GM19023 (cell line): ENCODE data around the gene SLC1A3.

Source experiments
- ATAC-seq: cut with Tn5 transposase; IDR thresholded peaks from one replicate; pipeline ENCODE4 v1.9.1; 2021; ENCODE audit warnings: mild to moderate bottlenecking, moderate library complexity; ENCODE audit not compliant: unreplicated experiment

Gene SLC1A3

DNA sequence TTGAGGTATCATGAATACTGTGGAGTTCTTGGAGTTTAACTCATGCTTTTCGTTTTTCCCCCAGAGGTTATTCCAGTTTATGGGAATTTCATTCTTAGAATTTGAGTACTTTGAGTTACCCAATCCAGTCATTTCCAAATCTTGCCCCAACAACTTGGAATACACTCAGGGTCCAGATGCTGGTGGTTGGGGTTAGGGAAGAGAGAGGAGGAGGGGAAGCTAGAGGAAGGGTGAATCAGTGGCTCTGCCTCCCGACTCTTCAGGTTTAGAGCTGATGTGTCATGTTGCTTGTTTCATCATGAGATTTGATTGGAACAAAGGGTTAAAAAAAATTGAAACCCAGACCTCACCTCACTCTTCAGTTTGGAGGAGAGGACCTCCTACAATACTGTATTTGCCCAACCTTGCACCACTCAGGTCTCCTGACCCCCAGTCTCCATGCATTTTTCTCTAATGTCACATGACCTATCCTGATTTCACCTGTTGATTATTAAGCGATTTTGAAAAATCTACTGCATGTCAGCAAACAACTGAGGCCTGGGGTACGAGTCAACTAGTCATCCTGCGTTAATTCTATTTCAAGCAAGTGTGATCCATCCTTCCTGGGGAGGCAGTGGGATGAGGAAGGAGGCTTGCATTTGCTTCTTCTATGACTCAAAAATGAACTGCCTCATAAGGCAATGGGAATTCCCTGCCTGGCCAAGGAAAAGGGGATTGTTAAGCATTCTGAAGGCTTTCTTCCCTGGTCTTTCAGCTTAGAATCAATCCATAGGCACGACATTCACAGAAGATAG lies 6.2 kb upstream of the SLC1A3 start:
- no peak for ATAC-seq

GRCh38 chr5:36600917-36601527 lies 5.4 kb upstream of the SLC1A3 start:
- ATAC-seq, result no peak

DNA sequence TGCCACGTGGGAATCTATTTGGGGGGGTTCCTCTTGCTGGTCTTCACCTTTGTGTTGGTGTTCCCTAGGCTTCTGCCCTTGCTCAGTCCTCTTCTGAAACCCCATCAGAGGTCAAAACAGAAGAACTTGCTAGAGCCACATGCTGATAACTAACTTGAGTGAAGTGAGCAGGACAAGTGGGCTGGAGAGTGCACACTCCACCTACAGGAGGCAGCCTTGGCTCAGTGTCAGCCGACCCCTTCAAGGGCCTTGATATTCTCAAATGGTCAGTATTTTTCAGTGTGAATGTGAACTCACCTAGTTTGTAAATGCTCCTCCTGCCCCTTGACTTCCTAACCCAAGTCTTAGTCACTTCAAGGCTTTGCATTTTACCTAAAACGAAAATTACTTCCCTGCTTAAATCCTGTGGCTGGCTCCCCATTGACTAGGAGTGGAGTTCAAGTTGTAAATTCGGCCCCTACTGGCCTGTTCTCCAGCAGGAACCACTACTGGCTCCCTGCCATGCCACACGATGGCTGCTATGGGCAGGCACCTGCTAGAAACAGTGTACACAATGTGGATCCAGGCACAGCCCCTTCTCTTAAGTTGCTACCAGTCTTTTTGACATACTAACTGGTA lies 3.6 kb upstream of the SLC1A3 start:
- ATAC-seq, result no peak

DNA sequence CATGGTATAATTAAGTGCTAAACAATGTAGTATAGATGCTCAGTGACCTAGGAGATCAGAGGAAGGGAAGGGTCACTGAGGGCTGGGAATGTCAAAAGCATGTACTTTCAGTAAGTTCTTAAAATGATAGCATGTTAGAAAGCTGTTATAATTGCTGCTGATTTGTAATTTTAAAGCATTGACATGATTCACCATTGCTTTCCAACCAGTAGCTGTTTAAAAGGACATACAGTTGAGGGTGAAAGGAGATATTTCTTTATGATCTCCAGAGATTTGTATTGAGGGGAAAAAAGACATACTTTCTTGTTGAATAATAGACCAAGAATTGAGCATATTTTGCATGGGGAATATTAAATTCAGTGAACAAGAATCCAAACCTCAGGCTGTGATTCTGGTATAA lies 1.2 kb upstream of the SLC1A3 start:
- ATAC-seq, result no peak

- ATAC-seq, result no peak
Observed at GRCh38 chr5:36606036-36606427, 374 bp upstream of the SLC1A3 start.

DNA sequence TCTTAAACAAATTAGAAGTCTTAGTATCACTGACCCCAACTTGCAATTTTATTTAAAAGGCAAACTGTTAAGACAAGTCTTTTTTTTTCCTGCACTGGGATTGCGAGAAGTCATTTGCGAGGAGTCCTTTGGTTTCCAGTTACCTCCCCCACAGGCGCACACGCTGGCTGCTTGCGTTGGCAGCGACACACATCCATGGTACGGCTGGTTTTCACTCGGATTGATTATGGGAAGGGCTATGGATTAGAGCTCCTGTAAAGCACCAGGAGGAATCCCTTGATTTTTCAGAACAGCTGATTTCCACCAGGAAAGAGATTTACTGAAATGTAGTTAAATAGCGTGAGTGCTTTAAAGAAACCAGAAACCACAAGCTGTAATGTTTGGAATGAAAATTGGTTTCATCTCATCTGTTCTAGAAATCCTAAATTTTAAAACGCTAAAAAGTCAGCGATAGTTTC lies 737 bp downstream of the SLC1A3 start:
- no peak for ATAC-seq

DNA sequence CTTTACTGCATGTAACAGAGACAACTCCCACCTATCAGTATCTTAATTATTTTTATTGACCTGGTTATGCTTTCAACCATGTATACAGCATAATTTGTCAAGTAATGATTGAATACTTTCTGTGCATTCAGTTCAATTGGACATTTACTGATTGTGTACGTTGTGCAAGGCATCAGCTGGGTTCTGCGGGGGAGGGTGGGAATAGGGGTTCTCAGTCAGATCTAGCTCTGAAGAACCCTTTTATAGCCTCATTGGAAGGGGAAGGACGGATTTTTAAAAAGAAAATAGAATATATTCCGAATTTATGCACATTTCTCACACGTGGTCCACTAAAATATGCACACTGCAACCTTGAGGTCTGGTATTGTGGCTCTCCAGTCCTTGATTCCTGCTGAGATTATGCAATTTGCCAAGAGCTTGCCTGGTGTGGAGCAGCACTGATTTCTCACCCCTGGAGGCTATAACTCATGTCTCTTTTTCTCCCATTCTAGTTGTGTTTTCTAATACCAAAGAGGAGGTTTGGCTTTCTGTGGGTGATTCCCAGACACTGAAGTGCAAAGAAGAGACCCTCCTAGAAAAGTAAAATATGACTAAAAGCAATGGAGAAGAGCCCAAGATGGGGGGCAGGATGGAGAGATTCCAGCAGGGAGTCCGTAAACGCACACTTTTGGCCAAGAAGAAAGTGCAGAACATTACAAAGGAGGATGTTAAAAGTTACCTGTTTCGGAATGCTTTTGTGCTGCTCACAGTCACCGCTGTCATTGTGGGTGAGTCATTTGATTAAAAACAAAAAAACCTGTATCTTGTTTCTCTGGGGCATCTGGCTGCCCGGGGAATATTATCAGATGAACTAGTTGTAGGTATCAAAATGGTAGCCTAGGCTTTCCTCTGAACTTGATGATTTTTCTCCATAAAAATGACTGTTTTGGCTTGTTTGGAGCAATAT lies 1.7 kb downstream of the SLC1A3 start:
- no peak for ATAC-seq

DNA sequence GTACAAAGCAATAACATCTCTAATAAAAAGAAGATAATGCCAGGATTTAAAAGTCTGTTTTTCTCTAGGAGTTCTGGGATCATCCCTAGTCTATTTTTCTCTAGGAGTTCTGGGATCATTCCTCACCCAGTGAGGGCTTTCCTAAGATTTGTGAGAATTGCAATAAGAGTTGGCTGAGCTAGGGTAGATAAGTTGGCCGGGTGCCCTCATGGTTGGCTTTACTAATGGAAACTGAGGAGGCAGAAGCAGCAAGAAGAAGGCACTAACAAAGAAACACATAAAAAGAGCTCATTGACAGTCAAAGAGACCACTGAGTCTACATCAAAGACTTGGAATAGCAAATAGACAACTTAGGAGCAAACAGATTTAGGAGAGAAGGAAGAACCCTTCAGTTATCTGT lies 4.2 kb downstream of the SLC1A3 start:
- ATAC-seq, result no peak

DNA sequence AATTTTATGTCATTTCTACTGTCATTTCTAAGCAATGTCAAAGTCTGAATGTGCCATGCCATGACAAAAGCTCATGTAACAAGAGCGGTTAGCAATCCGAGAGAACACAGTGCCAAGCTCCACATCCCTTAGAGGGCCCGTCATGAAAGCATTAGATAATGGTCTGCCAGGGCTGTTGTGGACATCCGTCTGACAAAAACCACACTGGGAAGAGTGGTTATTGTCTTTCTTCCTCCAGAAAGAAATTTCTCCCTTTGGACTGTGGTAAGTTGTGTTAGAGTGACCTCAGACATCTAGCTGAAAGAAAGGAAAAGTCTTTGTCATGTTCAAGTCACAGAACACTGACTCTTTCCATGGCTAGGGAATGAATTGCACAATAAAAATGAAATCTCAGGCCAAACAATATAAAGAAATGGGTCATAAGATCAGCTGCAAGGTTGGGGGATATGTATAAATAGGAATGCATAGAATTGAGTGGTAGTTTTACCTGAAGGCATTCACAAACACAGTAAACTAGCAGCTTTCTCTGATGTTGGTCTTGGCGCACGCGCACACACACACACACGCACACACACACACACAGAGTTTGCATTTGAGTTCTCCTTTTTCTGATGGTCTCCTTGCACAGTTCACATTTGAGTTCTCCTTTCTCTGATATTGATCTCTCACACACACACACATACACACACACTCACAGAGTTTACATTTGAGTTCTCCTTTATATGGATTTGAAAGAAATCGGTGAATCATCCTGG lies 5.3 kb downstream of the SLC1A3 start:
- ATAC-seq, result no peak

DNA sequence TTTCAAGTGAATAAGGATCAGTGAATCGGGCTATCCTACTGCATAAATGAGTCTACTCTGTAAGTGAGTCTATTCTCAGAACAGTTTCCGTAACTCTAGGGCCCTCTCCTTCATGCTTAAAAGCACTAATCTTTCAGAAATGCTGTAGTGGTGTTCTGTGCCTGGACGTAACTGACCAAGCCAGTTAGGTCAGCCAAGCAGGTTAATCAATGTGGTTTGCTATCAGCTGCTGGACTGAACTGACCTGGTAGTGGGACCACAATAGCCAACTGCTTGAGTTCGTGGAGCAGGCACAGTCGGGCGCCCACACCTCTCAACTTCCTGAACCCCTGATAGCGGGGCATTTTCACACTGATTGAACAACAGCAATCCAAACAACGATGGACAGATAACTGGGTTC lies 6.8 kb downstream of the SLC1A3 start:
- no peak for ATAC-seq

GRCh38 chr5:36613771-36614656 lies 7.6 kb downstream of the SLC1A3 start:
- ATAC-seq, result no peak

DNA sequence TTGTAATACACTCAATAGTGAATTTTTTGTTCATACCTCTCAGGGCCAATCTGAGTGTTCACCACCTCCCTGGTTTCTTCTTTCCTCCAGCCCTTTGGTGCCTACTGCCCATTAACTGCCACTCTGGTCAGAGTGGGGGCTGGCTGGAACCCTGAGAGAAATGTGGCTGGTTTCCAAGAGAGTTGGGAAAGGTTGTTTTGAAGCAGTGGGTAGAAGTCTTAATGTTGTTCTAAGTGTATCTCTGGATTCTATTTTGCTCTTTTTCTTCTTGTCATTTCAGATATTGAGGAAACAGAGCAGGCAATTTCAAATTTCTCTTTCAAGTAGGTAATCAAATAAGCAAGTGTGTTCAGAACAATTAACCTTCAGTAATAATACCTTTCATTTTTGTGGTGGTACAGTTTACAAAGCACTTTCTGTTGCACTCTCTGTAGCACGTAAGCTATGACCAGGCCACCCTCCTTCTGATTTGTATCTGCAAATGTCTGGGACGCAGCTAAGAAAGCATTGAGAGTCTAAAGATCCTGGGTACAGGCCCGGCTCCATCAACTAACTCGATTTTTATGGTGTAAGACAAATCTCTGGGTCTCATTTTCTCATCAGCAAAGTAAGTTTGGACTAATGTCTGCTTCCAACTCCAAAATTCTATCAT lies 8.4 kb downstream of the SLC1A3 start:
- no peak for ATAC-seq

GRCh38 chr5:36619012-36619635 lies 12.7 kb downstream of the SLC1A3 start:
- ATAC-seq, result no peak

DNA sequence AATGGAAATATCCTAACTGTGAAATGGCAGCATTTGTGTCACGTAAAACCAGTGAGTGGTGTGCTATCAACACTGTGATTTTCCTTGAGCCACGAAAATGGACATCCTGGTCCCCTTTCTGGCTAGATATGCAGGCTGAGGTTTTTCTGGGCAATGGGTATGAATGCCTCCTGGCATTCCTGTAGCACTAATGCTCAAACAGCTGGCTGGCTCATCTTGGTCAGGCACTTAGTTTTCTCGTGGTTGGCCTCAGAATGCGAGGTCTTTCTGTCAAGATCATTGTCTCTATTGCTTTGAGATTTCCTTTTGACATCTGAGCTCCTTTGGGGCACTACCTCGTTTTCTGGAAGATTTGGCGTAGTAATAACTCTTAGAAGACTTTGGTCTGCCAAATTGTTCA lies 15.6 kb downstream of the SLC1A3 start:
- ATAC-seq, result no peak

GRCh38 chr5:36623832-36624231 lies 17.4 kb downstream of the SLC1A3 start:
- ATAC-seq, result no peak

DNA sequence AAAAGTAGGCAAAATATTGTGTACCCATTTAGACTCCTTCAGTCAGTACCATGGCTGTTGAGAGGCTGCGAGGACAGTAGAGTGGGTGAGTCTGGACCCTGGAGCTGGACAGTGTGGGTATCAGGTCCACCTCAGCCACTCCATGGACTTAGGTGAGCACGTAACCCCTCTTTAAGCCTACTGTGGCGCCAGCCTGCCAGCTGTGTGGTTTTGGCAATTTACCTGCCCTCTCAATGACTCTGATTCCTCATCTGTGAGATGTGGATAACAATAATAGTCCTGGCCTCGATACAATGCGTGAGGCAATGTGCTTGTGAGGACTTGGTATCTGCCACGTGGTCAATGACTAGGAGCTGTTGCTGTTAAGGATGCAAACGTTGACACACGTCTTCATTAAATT lies 17.9 kb downstream of the SLC1A3 start:
- no peak for ATAC-seq

DNA sequence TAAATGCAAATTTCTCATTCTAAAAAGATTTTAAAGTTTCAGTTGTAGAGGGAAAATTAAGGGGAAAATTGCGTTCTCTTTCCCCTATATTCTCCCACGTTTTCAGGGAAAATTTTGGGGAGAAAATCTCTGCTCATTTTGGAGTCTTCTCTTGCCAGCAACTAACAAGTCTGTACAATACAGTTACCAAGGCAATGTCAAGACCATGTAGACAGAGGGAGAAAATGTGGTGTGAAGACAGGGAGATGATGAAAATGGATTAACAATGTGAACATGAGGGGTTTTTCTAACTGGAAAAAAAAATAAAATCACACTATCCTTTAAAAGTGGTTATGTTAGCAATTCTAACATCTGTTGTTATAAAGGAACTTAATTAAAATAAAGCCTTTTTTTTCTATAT lies 22.3 kb downstream of the SLC1A3 start:
- ATAC-seq, result no peak

DNA sequence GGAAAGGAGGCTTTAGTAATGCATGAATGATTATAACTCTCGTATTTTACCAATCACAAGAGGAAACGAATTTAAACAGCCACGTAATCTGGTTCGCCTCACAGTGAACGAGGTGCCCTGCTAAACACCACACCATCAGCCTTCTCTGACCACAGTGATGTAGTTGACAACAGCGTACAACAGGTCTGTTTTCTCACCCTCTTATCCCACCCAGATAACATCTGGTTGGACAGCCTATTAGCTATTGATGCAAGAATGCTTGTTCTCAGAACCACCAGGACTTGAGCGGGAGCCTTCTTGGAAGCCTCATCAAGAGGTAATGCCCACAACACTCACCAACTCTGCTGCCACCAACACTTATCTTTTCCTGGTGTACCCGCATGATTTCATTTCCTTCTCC lies 23.3 kb downstream of the SLC1A3 start:
- no peak for ATAC-seq
